HG02588 (cell line): Measurements from ENCODE around the gene SRGAP3.

Experiments
- ATAC-seq: cut with Tn5 transposase; IDR thresholded peaks from one replicate; pipeline ENCODE4 v1.9.1; 2021; ENCODE audit warnings: mild to moderate bottlenecking, moderate library complexity; ENCODE audit not compliant: unreplicated experiment

SRGAP3 gene

DNA sequence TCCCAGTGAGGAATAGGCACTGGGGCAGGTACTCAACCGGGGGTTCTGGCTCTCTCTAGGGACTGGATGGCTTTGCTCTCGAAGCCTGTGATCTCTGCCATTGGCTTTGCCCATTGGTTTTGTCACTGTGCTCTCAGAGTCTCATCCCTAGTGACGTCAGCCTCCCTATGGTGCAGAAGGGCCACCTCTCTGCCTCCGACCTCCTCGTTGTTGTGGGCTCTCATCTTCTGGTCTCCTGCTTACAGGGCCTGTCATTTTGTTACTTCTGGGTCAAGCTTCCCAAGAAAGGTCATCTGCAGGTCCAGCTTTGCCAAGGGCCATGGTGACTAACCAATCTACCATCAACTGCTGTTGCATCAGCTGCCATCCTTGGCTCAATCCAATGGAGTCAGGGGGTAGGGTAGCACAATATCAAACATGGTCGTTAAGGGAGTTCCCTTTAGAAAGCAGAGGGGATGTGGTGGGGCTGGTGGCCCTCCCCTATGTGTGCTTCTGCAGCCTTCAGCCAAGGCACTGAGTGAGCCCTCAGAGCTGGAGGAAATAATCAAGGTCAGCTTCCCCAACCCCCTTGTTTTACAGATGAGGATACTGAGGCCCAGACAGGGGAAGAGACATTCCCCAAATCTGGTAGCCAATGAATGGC is 272.8 kb downstream of the SRGAP3 start:
- ATAC-seq = no peak

DNA sequence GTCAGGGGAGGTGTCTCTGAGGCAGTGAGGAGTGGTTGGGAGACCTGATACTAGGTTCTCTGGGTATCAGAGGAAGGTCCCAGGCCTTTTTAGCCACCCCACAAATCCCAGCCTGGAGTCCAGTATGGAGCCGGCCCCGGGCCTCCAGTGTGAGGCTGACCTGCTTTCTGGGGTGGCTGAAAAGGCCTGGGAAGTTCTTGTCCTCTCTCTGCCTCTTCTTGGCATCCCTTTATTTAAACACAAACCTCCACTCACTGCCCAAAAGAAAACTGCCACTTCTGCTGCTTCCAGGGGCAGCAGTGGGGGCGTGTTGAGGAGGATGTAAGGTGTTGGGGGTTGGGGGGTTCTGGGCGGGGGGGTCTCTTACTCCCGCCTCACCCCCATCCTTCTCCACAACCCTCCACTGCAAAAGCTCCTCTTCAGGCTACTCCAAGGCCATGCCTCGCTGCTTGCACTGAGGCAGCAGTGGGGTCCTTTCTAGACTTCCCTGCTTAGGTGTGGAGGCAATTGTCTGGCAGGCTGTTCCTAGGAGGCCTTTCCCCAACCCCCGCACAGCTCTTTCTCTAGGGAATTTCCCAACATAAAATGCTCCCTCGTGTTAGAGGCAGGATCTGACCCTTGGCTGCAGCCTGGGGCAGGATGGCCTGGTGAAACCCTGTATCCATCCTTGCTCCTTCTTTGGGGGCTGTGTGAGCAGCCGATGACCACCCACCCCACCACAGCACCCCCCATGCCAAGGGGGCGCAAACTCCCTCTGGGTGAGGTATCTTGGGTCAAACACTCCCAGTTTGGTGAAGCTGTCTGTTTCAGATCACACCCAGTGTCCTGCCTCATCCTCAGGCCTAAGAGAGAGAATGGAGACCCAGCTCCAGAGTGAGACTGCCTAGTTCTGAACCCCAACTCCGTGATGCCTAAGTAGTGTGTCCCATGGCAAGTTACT is 274.1 kb downstream of the SRGAP3 start:
- no peak for ATAC-seq

DNA sequence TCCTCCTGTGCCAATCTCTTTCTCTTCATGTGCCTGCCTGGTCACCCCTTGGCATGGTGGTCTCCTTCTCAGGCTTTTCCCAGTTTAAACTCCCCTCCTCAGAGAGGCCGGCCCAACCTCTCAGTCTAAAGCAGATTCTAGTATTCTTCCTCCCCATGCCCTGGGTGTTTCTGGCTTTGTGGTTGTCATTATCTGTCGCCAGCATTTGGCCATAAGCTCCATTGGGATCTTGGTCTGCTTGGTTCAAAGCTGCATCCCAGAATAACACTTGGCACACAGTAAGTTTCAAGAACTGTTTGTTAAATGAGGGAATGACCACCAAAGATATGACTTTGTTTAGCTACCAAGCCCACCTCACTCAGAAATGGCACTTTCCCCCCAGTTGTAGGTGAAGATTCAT is 275.0 kb downstream of the SRGAP3 start:
- no peak for ATAC-seq

DNA sequence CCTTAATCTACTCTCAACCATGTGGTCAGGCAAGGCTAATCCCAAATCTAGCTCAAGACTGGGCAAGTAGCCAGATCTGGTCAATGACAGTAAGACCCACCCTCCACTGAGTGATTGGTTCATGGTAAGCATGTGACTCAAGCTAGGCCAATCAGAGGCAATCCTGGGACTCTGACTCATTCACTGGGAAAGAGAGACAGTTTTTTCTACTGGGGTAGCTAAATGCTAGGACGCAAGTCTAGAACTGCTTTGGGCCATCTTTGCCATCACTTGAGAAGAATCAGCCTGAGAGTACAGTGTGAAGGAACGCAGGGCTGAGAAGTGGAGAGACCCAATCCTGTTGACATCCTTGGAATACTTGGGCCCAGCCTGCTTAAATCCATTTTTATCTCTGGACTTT is 276.8 kb downstream of the SRGAP3 start:
- no peak for ATAC-seq

GRCh38 chr3:8970971-8971589 is 278.4 kb downstream of the SRGAP3 start:
- no peak for ATAC-seq

DNA sequence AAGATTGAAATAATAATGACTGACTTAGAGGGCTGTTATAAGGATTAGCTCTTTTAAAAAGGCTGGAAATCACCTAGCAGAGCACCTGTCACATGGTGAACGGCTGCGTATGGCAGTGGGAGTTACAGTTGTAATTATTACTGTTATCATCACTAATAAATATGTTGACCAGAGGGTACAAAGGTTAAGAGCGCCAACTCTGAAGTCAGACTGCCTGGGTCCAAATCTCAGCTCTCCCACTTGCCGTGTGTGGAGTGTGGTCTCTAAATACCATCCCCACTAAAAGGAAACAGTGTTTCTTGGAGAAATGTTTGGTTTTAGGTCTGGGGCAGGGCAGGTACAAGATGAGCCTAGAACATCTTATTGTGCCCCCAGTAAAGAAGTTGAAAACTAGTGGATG is 280.2 kb downstream of the SRGAP3 start:
- ATAC-seq = no peak

GRCh38 chr3:8968375-8968882 is 281.0 kb downstream of the SRGAP3 start:
- no peak for ATAC-seq

GRCh38 chr3:8967553-8967952 is 281.9 kb downstream of the SRGAP3 start:
- no peak for ATAC-seq

DNA sequence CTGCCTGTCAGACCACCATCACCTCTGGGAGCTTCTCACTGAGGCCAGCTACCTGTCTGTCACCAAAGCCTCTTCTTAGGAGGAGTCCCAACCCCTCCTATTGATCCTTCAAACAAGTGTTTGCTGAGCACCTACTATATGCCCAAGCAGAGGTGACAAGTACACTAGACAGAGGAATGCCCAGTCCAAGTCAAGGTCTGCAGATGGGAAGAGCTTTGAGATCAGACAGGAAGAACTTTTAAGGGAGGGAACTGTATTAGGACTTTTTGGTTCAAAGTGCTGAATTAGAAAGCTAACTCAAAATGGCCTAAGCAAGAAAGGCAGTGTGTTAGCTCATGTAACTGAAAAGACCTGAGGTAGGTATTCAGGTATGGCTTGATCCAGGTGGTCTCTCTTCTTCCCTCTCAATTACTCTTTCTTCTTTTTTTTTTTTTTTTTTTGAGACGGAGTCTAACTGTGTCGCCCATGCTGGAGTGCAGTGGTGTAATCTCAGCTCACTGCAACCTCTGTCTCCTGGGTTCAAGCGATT is 282.6 kb downstream of the SRGAP3 start:
- no peak for ATAC-seq

DNA sequence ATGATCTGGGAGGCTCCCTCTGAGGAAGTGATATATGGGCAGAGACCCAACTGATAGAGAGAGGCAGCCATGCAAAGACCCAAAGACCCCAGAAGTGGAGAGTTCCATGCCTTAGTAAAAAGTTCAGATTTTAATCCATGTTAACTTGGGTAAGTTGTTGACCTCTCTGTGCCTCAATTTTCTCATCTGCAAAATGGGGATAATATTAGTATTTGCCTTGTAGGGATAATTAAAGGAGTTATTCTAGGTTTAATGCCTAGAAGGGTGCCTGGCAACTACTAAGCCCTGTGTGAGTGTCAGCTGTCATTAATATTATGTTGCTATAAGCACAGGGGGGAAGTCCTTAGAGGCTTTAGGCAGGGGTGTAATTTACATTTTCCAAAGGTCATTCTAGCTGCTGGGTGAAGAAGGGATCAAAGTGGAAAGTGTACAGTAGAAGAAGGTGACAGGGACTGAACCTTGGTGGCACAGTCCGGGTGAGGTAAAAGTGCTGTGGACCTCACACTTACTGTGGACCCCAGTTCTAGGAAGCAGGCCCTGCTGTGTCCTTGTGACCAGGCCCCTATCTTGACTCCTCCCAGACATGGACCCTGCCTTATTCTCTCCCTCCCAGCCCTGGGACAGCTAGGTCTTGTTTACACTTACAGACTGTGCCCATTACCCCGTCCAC is 283.2 kb downstream of the SRGAP3 start:
- ATAC-seq = no peak

DNA sequence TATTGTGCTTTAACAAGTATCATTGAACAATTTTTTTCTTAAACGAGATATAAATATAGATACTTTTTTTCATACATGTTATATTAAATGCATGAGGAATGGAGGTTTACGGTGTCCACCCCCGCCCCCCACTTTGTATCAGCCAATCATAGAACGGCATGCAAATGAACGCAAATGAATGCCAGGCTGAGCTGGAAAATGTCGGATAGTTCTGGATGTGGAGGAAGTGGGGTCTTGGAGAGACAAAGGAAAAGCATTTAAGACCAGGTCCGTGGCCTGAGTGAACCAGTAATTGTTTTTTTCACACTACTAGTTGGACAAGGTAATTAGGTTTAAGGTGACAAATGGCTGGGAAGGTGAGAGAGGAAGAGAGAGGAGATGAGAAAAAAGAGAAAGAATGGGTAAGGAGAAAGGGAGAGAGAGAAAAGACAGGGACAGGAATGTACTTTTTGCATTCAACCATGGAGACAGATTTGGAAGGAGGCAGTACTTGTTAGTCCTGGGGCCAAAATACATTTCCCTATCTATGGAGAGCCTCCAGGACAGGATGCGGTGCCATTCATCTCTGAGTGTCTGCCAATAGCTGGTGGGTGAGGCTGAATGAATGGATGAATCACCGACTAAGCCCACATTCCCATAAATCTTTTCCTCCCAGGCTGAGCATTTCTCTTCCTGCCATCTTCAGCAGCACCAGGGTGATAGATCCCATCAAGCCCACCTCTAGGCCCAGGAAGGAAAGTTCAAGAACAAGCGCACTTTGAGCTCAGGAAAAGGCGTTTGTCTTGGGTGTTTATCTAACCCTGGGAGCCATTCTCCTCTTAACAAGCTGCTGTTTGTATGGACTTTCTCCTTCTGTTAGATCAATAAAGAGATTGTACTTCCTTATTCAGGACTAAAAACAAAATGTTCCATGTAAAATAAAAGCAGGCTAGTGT is 284.7 kb downstream of the SRGAP3 start:
- no peak for ATAC-seq

- peak; percentile 90 for ATAC-seq
Observed at GRCh38 chr3:8963137-8963853, 286.2 kb downstream of the SRGAP3 start, which contains the start of gene RAD18. Gene RAD18 (minus strand): TSS chr3:8963472. CDS start chr3:8963385, 87 bp downstream.

DNA sequence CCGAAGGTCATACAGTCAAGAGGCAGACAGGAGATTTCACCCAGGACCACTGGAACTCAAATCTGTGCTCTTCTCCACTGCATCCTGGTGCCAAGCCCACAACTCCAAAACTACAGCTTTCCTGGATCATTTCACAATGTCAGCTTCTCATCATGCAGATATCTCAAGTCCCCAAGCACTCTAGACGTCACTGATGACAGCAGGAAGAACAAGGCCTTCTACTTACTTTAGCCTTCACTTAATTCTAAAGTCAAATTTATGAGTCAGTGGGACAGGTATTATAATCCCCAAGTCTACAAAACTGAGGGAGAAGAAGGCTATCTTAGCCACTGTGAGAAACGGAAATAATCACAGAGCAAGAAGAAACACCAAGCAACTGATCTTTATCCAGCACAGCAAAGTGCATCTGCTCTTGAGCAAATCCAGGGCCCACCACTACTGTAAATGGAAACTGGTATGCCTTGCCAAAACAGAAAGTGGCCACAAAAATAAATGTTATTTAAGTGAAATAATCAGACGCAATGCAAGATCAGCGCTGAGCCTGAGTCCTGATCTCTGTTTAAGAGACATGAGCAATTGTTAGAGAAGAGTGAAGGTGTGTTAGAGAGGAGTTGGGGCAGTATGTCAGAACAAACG is 287.1 kb downstream of the SRGAP3 start:
- ATAC-seq = no peak

DNA sequence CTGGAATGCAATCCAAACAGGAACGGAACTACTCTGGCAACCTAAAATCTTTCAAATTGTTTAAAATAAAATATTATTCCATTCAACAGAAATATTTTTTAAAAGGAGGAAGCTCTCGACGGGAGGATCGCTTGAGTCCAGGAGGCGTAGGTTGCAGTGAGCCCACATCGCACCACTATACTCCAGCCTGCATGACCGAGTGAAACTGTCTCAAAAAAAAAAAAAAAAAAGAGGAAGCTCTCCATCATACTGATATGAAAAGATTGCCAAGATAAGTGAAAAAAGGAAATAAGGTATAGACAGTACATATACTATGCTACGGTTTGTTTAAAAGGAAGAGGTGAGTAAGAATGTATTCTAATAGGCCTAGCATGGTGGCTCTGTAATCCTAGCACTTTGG is 289.8 kb downstream of the SRGAP3 start:
- ATAC-seq = no peak

- ATAC-seq = peak; percentile 88
Observed at GRCh38 chr3:8954938-8955763, 294.3 kb downstream of the SRGAP3 start.

DNA sequence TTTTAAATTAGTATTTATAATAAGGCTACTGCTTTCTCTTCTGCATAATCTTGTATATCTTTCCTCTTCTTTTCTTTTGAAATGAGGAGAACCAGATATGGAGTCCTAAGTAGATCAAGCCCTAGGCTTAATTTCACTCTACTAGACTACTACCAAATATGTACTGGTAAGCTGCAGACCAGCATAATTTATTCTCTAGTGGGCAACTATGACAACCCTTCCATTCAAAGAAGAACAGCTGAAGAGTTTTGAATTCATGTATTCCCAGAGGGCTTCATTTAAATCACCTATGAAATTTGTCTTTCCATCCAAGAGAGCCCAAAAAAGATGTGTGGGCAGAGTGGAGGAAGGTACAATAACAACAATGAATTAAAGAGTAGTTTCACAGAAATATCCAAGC is 296.1 kb downstream of the SRGAP3 start:
- no peak for ATAC-seq

DNA sequence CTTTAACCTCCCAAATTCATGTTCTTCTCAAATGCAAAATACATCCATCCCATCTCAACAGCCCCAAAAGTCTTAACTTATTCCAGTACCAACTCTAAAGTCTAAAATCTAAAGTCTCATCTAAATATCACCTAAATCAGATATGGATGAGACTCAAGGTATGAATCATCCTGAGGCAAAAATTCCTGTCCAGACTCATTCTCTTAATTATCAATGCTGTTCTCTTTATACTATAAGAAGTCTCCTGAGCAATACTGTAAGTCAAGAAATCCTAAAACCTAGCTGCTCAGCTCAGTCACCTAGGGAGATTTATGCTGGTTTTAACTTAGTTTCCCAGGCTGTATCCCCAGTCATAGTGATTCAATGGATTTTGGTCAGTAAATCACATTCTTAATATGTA is 297.3 kb downstream of the SRGAP3 start:
- ATAC-seq = no peak
